MM.1S (cell line): ENCODE measurements around the gene PCGF3.

Source experiments
- CTCF ChIP-seq: fragments of 300-600 bp; sonication (generic); IDR thresholded peaks from 2 replicates; pipeline ENCODE4 v1.5.1; 2016; ENCODE audit warnings: antibody characterized with exemption, low read length, mixed read lengths
- EZH2 ChIP-seq: fragments of 300-600 bp; sonication (generic); optimal IDR thresholded peaks from 2 replicates; pipeline ENCODE3; 2017; ENCODE audit warnings: low read depth, mild to moderate bottlenecking, antibody characterized with exemption, low read length, mixed read lengths
- EZH2phosphoT487 ChIP-seq: fragments of 300-600 bp; sonication (generic); IDR thresholded peaks from 2 replicates; pipeline ENCODE4 v1.6.1; 2018; ENCODE audit warnings: antibody characterized with exemption, low read length

GRCh38 chr4:733631-733980 lies 28.0 kb downstream of the PCGF3 start:
- TF ChIP-seq CTCF (no peak), EZH2phosphoT487 (no peak), EZH2 (no peak)
